B cell (primary cell): ENCODE data around the gene PPP1CC. TPM values are rescaled to one million over a fixed set of nuclear protein-coding genes. Genes with fewer than 3 reads are reported as not detected.

Experiments used
- ATAC-seq: fragments of 200-7000 bp; cut with Tn5 transposase; one replicate; pipeline ENCODE4 v1.10.0; 2021; ENCODE audit warnings: low read depth, mild to moderate bottlenecking, moderate number of reproducible peaks, moderate library complexity
- CTCF ChIA-PET: fragments of 350-600 bp; sonication (Branson Sonifier 250); formaldehyde crosslinking; loops from one replicate; lab custom pipeline; 2021; ENCODE audit warnings: antibody characterized with exemption, inconsistent platforms; lab: Charles Lee
- POLR2A ChIA-PET: fragments of 350-600 bp; sonication (Branson Sonifier 250); formaldehyde crosslinking; loops from one replicate; lab custom pipeline; 2021; ENCODE audit warnings: antibody characterized with exemption; lab: Charles Lee
- DNase-seq: peaks from one replicate; pipeline ENCODE4 v3.0.0; 2013
- H2AFZ ChIP-seq: 2 replicates; pipeline ENCODE4 v1.6.1; 2012; ENCODE audit warnings: mild to moderate bottlenecking, low read depth, low read length; ENCODE audit not compliant: insufficient read depth, poor library complexity, severe bottlenecking
- H3K27ac ChIP-seq, 2 donors: 1 replicate in 1 of 2; 2 replicates in 1 of 2; pipeline ENCODE4 v1.5.1; 2012 to 2013; ENCODE audit warnings: low read length in 2 of 2, mild to moderate bottlenecking in 2 of 2, moderate library complexity in 1 of 2
- H3K27me3 ChIP-seq, 4 experiments: fragments of 200-600 bp in 1 of 4; sonication (generic) in 1 of 4; replicated peaks in 1 of 4; 1 replicate in 2 of 4; 2 replicates in 2 of 4; pipeline versions ENCODE4 v1.6.1 to v1.7.0; 2013 to 2016; ENCODE audit warnings: low read length in 3 of 4, mild to moderate bottlenecking in 2 of 4, mixed read lengths in 1 of 4, moderate library complexity in 1 of 4; ENCODE audit not compliant: insufficient read depth in 4 of 4, control insufficient read depth in 3 of 4; ENCODE audit errors: control extremely low read depth in 1 of 4
- H3K36me3 ChIP-seq, 2 experiments: replicated peaks in 1 of 2; 1 replicate in 1 of 2; 2 replicates in 1 of 2; pipeline versions ENCODE4 v1.6.1 to v1.7.1; 2013; ENCODE audit warnings: low read length in 1 of 2; ENCODE audit not compliant: insufficient read depth in 2 of 2, control insufficient read depth in 1 of 2; ENCODE audit errors: control extremely low read depth in 1 of 2, extremely low read depth in 1 of 2
- H3K4me1 ChIP-seq, 2 donors: fragments of 200-600 bp in 1 of 2; sonication (generic) in 1 of 2; 1 replicate in 1 of 2; 2 replicates in 1 of 2; pipeline versions ENCODE4 v1.5.1 to v1.6.1; 2013 to 2017; ENCODE audit warnings: low read length in 2 of 2; ENCODE audit not compliant: control insufficient read depth in 2 of 2, insufficient read depth in 2 of 2
- H3K4me2 ChIP-seq: replicated peaks from 2 replicates; pipeline ENCODE3; 2012; ENCODE audit warnings: mild to moderate bottlenecking, low read depth, low read length; ENCODE audit not compliant: poor library complexity, severe bottlenecking
- H3K4me3 ChIP-seq, 5 experiments: fragments of 200-600 bp in 1 of 5; sonication (generic) in 1 of 5; 1 replicate in 3 of 5; 2 replicates in 2 of 5; pipeline versions ENCODE4 v1.5.1 to v1.7.0; 2011 to 2016; ENCODE audit warnings: low read length in 4 of 5, mild to moderate bottlenecking in 4 of 5, low read depth in 2 of 5, control low read depth in 1 of 5, moderate library complexity in 1 of 5; ENCODE audit not compliant: insufficient read depth in 1 of 5; ENCODE audit errors: control extremely low read depth in 1 of 5, extremely low read depth in 1 of 5
- H3K79me2 ChIP-seq: fragments of 200-600 bp; sonication (generic); one replicate; pipeline ENCODE4 v1.6.0; 2016; ENCODE audit warnings: low read length; ENCODE audit not compliant: control insufficient read depth, insufficient read depth
- H3K9ac ChIP-seq: fragments of 200-600 bp; sonication (generic); 2 replicates; pipeline ENCODE4 v1.6.1; 2017; ENCODE audit warnings: mild to moderate bottlenecking, low read length, moderate library complexity
- H3K9me3 ChIP-seq, 3 donors: one replicate each; pipeline versions ENCODE4 v1.6.1 to v1.7.1; 2013; ENCODE audit warnings: low read length in 2 of 3; ENCODE audit not compliant: control insufficient read depth in 2 of 3, insufficient read depth in 1 of 3; ENCODE audit errors: control extremely low read depth in 1 of 3
- H4K20me1 ChIP-seq: 2 replicates; pipeline ENCODE4 v1.6.0; 2012; ENCODE audit warnings: mild to moderate bottlenecking, low read length; ENCODE audit not compliant: insufficient read depth, control insufficient read depth, poor library complexity, severe bottlenecking
- H3K27ac Mint-ChIP-seq: one replicate; pipeline ENCODE4 v1.8.0; 2021; ENCODE audit warnings: mixed read lengths
- H3K27me3 Mint-ChIP-seq: one replicate; pipeline ENCODE4 v1.8.0; 2021; ENCODE audit warnings: mixed read lengths
- H3K4me1 Mint-ChIP-seq: one replicate; pipeline ENCODE4 v1.8.0; 2021; ENCODE audit warnings: mixed read lengths
- H3K4me3 Mint-ChIP-seq: one replicate; pipeline ENCODE4 v1.8.0; 2021; ENCODE audit warnings: mixed read lengths
- H3K9me3 Mint-ChIP-seq: one replicate; pipeline ENCODE4 v1.8.0; 2022; ENCODE audit warnings: mixed read lengths; ENCODE audit not compliant: insufficient read depth
- CTCF ChIP-seq: fragments of 200-600 bp; IDR thresholded peaks from one replicate; pipeline ENCODE4 v1.8.0; 2022; ENCODE audit warnings: antibody characterized with exemption, mild to moderate bottlenecking
- EZH2 ChIP-seq: IDR thresholded peaks from 2 replicates; pipeline ENCODE4 v1.6.1; 2012; ENCODE audit warnings: borderline replicate concordance, low read depth, mild to moderate bottlenecking, moderate library complexity, low read length; ENCODE audit not compliant: insufficient read depth, poor library complexity, severe bottlenecking
- WGBS: methylation state at CpG from one replicate; pipeline ENCODE4 v1.1.5; 2013; ENCODE audit warnings: missing lambda C conversion rate; ENCODE audit not compliant: insufficient coverage; 5-methylcytosine and 5-hydroxymethylcytosine counted together
- intact Hi-C: fragments of 100-400 bp; cut with micrococcal nuclease; formaldehyde crosslinking; loops from one replicate; pipeline ENCODE4 v1.10.0; 2022
- polyA plus RNA-seq: library from polyadenylated mRNA; depleted of rRNA; stranded (reverse); fragments of >200 nt; gene quantifications from 2 replicates; pipeline ENCODE4 v1.2.3, GENCODE V29; 2012
- total RNA-seq, 2 donors: library from RNA; stranded (reverse); fragments of 120-200 nt in 1 of 2; gene quantifications; 1 replicate in 1 of 2; 2 replicates in 1 of 2; pipeline versions ENCODE4 v1.2.3 to v1.2.4, GENCODE V29; 2013 to 2022

The PPP1CC gene
- total and polyA plus RNA-seq, 2 donors (not counting 1 experiment from before 2014, with no cell fraction given) = 70.0 to 146 TPM

DNA sequence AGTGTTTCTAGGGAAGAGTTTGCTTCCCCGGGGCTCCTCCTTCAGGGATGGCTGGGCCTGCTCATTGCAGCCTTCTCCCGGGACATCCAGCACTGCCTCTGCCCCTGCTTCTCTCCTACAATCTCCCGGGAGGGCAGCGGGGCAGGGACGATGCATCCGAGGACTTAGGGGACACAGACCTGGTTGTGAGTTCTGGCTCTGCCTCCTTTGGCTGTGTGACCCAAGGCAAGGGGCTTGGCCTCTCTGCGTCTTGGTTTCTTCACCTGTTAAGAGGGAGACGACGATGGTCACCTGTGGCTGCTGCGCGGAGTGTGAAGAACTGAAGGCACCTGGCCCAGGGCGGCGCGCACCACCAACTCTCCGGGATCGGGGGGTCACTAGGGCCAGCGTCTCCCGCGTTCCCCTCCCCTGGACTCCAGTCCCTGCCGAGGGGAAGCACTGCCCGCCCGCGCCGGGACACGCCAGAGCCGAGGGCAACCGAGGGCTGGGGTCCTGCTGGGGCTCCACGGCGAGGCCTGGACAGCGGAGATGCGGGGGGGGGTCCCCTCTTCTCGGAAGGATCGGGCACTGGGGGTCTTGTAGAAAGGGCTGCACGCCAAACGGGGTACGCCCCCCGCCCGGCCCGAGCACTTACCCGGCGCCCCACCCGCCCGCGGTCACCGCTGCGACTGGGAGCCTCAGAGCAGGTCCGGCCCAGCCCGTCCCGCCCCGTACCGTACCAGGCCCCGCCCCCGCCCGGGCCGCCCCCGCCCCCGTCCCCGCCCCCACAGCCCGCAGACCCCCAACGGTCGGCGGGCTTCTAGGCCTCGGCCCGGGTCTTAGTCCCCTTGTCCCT, 54.0 kb downstream of the PPP1CC start, which contains the start of gene HVCN1:
Gene HVCN1, minus strand, starts transcription at position 670 of the 835 bp plus-strand sequence. CDS start 5,870 bp downstream, outside the sequence.
- Histone ChIP-seq H4K20me1 (peaks cover 50% of the 10 kb centered on the region), H3K4me1 (peaks cover 50 to 69% of the 10 kb centered on the region in 2 donors), H3K9me3 (peaks cover 0 to 3% (median 0%) of the 10 kb centered on the region in 3 donors), H3K4me3 (peak within 1 kb of the TSS; percentile 72 to 98 (median 92)), H3K4me2 (peak within 1 kb of the TSS; percentile 83), H3K27me3 (no peaks in the 10 kb centered on the region), H3K79me2 (peaks cover 84% of the 10 kb centered on the region), H3K27ac (peak within 1 kb of the TSS; percentile 58 to 70), H3K36me3 (peaks cover 0 to 46% of the 10 kb centered on the region in 2 experiments), H3K9ac (peak within 1 kb of the TSS; percentile 84), H2AFZ (peak within 1 kb of the TSS; percentile 76)
- H3K9me3 Mint-ChIP-seq = no peaks in the 10 kb centered on the region
- H3K27ac Mint-ChIP-seq = peak within 1 kb of the TSS; percentile 96
- DNase-seq (peak; percentile 39), ATAC-seq (peak; percentile 61)
- no peaks in the 10 kb centered on the region for H3K27me3 Mint-ChIP-seq
- peak within 1 kb of the TSS; percentile 99 for H3K4me3 Mint-ChIP-seq
- POLR2A ChIA-PET = interaction anchor here (0.9 to 3.5 kb wide), 9 partner anchors 11 to 83 kb away, joined by 3 to 28 read pairs (median 11); partner anchors contain the start of gene TCTN1
- CTCF ChIA-PET = interaction anchor here (1.0 to 5.9 kb wide), 4 partner anchors 11 to 87 kb away, joined by 4 to 34 read pairs (median 6); no protein-coding TSS in a partner anchor
- TF ChIP-seq EZH2 (no peak), CTCF (no peak)
- H3K4me1 Mint-ChIP-seq = peaks cover 69% of the 10 kb centered on the region
- 2% methylated on average over 46 of the region's 64 CpGs for WGBS
- intact Hi-C loops = loop anchor here (1.0 to 5.0 kb wide), 7 partner anchors 10 to 126 kb away; partner anchors contain the start of genes PPP1CC and TCTN1
